ENCODE results near the gene GPRC5B.

GRCh38 chr16:19846436-19846835 lies 38.2 kb downstream of the GPRC5B start:
- TF ChIP-seq CTCF (IDR thresholded peaks at IDR 0.05), result no peak
- no peak for TF ChIP-seq POLR2A (IDR thresholded peaks at IDR 0.05)
